Vagina (tissue), 2 donors: ENCODE measurements around the gene TIPIN. TPM values are rescaled to one million over a fixed set of nuclear protein-coding genes. Genes with fewer than 3 reads are reported as not detected.

Experiments
- DNase-seq, 2 donors: peaks; one replicate each; pipeline ENCODE4 v3.0.0-alpha.2; 2017; ENCODE audit errors: extremely low spot score in 2 of 2
- H3K27ac ChIP-seq: fragments of 200-600 bp; sonication (generic); one replicate; pipeline ENCODE4 v1.5.1; 2019
- H3K27me3 ChIP-seq: fragments of 200-600 bp; sonication (generic); one replicate; pipeline ENCODE4 v1.5.1; 2019
- H3K36me3 ChIP-seq, 2 donors: fragments of 200-600 bp; sonication (generic); one replicate each; pipeline ENCODE4 v1.5.1; 2017 to 2019
- H3K4me1 ChIP-seq: fragments of 200-600 bp; sonication (generic); one replicate; pipeline ENCODE4 v1.5.1; 2019
- H3K4me3 ChIP-seq, 2 donors: fragments of 200-600 bp; sonication (generic); 1 replicate in 1 of 2; 2 replicates in 1 of 2; pipeline ENCODE4 v1.5.1; 2016 to 2019
- H3K9me3 ChIP-seq: fragments of 200-600 bp; sonication (generic); one replicate; pipeline ENCODE4 v1.5.1; 2019
- POLR2A ChIP-seq, 2 donors: fragments of 450-650 bp; IDR thresholded peaks; one replicate each; pipeline ENCODE4 v1.6.1; 2017; ENCODE audit warnings: antibody characterized with exemption in 2 of 2, mild to moderate bottlenecking in 2 of 2, moderate library complexity in 2 of 2
- POLR2AphosphoS5 ChIP-seq, 2 donors: sonication (generic); formaldehyde crosslinking; IDR thresholded peaks; one replicate each; pipeline ENCODE4 v1.9.0; 2017; ENCODE audit warnings: antibody characterized with exemption in 2 of 2, mild to moderate bottlenecking in 2 of 2, low read depth in 1 of 2; ENCODE audit not compliant: insufficient read depth in 1 of 2
- intact Hi-C: fragments of 100-400 bp; cut with DNase I; formaldehyde crosslinking; loops from one replicate; pipeline ENCODE4 v1.15.1; 2023
- total RNA-seq: library from RNA; depleted of rRNA; stranded (reverse); fragments of >200 nt; gene quantifications from one replicate; pipeline ENCODE4 v1.2.3, GENCODE V29; 2016
- TF ChIP-seq, protein P1 (sequence below), 3 experiments: fragments of 450-650 bp in 2 of 3; fragments of 200-600 bp in 1 of 3; sonication (generic) in 1 of 3; IDR thresholded peaks; one replicate each; pipeline ENCODE4 v1.5.1; 2017 to 2019; ENCODE audit warnings: antibody characterized with exemption in 3 of 3, mild to moderate bottlenecking in 2 of 3, moderate library complexity in 2 of 3

The TIPIN gene
- total RNA-seq, 1 donor from 2014 or later, result 7.9 TPM

DNA sequence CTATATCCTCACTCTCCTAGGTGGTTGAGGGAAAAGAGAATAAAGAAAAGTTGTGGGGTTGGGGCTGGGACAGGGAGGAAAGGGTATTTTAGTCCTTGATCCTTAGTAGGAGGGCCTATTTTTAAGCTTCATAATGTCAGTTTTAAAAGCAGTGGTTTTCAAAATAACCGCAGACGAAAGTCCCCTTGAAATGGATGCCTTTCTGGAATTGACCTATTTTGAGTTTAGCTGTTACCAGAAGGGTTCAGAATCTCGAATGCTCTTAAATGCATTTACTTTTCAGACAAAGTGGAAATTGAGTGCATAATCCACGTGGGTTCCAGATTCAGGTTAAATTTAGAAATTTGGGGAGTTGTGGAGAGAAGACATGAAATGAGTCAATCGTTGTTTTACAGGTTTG lies 46.8 kb upstream of the TIPIN start:
- Histone ChIP-seq H3K4me1 (peaks cover 29% of the 10 kb centered on the region), H3K4me3 (no peak overlapping the region), H3K27ac (no peak overlapping the region), H3K36me3 (no peaks in the 10 kb centered on the region), H3K27me3 (no peaks in the 10 kb centered on the region), H3K9me3 (no peaks in the 10 kb centered on the region)
- intact Hi-C loops, result no loop called here
- DNase-seq, result no peak
- no peak for TF ChIP-seq POLR2A (IDR thresholded peaks at IDR 0.05)
- TF ChIP-seq, protein P1, sequence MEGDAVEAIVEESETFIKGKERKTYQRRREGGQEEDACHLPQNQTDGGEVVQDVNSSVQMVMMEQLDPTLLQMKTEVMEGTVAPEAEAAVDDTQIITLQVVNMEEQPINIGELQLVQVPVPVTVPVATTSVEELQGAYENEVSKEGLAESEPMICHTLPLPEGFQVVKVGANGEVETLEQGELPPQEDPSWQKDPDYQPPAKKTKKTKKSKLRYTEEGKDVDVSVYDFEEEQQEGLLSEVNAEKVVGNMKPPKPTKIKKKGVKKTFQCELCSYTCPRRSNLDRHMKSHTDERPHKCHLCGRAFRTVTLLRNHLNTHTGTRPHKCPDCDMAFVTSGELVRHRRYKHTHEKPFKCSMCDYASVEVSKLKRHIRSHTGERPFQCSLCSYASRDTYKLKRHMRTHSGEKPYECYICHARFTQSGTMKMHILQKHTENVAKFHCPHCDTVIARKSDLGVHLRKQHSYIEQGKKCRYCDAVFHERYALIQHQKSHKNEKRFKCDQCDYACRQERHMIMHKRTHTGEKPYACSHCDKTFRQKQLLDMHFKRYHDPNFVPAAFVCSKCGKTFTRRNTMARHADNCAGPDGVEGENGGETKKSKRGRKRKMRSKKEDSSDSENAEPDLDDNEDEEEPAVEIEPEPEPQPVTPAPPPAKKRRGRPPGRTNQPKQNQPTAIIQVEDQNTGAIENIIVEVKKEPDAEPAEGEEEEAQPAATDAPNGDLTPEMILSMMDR (IDR thresholded peaks at IDR 0.05), result no peak
- TF ChIP-seq POLR2AphosphoS5 (IDR thresholded peaks at IDR 0.05; ENCODE audit: insufficient read depth in 1 of 2, low read depth in 1 of 2), result no peak

DNA sequence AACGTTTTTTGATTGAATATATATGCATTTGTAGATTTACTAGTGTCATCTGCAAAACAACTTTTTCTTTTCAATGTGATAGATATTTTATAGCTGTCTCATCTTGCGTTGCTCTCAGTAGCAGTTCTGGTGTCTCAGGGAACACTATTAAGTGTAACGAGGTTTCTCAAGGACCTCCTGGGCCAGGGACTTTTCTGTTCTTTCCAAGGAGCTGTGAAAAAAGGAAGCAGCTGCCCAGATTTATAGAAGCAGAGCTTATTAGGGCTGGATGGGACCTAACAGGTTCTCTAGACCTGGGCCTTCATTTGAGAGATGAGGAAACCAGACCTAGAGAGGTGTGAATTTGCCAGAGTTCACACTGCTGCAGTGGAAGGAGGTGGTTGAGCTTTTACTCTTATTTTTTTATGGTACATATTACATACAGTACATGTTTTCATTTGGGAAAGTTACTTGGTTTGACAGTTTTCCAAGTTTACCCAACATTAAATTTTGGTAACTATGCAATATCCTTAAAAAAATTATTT lies 46.3 kb upstream of the TIPIN start:
- no peak for TF ChIP-seq POLR2A (IDR thresholded peaks at IDR 0.05)
- TF ChIP-seq, protein P1 (IDR thresholded peaks at IDR 0.05), result no peak
- no peak for TF ChIP-seq POLR2AphosphoS5 (IDR thresholded peaks at IDR 0.05; ENCODE audit: insufficient read depth in 1 of 2, low read depth in 1 of 2)
- no peaks in the 10 kb centered on the region for H3K27me3 ChIP-seq
- no peak overlapping the region for H3K4me3 ChIP-seq
- H3K27ac ChIP-seq, result no peak overlapping the region
- peaks cover 29% of the 10 kb centered on the region for H3K4me1 ChIP-seq
- no peaks in the 10 kb centered on the region for H3K36me3 ChIP-seq
- H3K9me3 ChIP-seq, result no peaks in the 10 kb centered on the region
- no peak for DNase-seq
- intact Hi-C loops, result no loop called here

DNA sequence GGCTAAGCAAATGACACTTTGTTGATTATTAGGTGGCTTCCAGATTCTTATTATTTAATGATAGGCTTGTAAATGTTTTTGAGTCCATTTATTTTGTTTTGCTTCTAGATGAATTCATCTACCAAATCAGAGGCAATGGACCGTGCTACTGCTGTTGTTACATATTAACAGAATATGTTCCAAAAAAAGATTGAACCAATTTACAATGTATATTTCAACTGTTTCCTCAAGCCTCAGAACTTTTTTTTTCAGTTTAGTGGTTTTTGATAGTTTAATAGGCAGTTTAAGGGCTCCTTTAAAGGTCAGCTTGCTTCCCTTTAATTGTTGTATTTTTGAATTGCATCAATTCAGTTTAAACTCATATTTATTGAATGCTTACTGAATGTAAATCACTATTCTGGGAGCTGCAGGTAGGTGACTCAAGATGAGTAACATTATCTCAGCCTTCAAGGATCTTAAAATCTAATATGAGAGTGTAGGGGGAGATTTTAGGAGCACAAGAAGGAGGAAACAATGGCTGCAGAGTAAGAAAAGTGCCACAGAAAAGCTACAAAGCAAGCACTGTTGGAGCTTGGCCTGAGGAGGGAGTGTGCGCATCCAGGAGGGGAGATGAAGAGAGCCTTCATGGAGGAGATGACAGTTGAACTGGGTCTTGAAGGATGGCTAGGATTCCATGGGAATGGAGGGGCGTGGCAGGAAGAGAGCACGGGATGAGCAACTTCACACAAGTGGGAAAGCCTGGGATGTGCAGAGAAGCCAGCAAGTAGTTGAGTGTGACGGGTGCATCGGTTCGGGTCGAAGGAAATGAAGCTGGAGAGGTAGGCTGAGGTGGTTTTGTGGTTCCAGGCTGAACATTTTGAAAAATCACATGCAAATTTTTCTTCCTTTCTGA lies 44.9 kb upstream of the TIPIN start:
- no peaks in the 10 kb centered on the region for H3K27me3 ChIP-seq
- no peak overlapping the region for H3K27ac ChIP-seq
- no peak overlapping the region for H3K4me3 ChIP-seq
- no peaks in the 10 kb centered on the region for H3K9me3 ChIP-seq
- TF ChIP-seq, protein P1 (IDR thresholded peaks at IDR 0.05), result no peak
- no peaks in the 10 kb centered on the region for H3K36me3 ChIP-seq
- no peak for DNase-seq
- intact Hi-C loops, result no loop called here
- peaks cover 29% of the 10 kb centered on the region for H3K4me1 ChIP-seq

DNA sequence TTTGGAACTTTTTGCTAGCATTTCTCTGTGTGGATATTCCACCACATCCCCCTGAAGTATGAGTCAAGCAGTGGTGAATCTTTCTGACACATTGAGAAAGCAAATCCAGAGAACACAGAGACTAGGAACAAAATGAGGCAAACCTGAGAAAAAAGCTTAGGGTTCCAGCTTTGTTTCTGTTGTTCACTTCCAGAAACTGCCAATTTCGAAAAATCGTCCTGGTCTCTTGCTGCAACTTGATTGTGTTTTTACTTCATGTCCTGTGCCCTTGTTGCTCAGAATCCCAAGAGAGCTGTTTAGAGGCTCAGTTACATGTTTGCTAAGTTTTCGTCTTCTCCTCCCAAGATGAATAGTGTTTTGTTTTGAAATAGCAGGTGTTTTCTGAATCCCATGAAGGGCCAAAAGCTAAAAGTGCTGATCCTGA lies 43.9 kb upstream of the TIPIN start:
- no peak for DNase-seq
- no peak overlapping the region for H3K27ac ChIP-seq
- peaks cover 29% of the 10 kb centered on the region for H3K4me1 ChIP-seq
- H3K9me3 ChIP-seq, result no peaks in the 10 kb centered on the region
- H3K4me3 ChIP-seq, result no peak overlapping the region
- intact Hi-C loops, result no loop called here
- H3K36me3 ChIP-seq, result no peaks in the 10 kb centered on the region
- H3K27me3 ChIP-seq, result no peaks in the 10 kb centered on the region
- TF ChIP-seq, protein P1 (IDR thresholded peaks at IDR 0.05), result no peak
- TF ChIP-seq POLR2AphosphoS5 (IDR thresholded peaks at IDR 0.05; ENCODE audit: insufficient read depth in 1 of 2, low read depth in 1 of 2), result no peak
- TF ChIP-seq POLR2A (IDR thresholded peaks at IDR 0.05), result no peak

DNA sequence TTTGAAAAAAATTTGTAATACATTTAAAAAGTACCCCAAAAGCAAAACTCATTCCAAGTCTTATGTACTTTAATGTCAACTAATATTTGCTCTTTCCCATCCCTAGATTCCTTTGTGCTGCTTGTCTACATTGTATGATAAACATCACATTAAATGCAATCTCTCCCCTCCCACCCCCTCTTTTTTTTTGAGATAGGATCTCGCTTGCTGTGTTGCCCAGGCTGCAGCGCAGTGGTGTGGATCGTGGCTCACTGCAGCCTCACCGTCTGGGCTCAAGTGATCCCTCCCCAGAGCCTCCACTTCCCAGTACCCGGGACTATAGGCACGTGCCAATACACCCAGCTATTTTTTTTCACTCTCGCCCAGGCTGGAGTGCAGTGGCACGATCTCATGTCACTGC lies 42.8 kb upstream of the TIPIN start:
- Histone ChIP-seq H3K4me3 (no peak overlapping the region), H3K27ac (no peak overlapping the region), H3K4me1 (peaks cover 27% of the 10 kb centered on the region), H3K9me3 (no peaks in the 10 kb centered on the region), H3K36me3 (no peaks in the 10 kb centered on the region), H3K27me3 (no peaks in the 10 kb centered on the region)
- TF ChIP-seq, protein P1 (IDR thresholded peaks at IDR 0.05), result no peak
- intact Hi-C loops, result no loop called here
- no peak for DNase-seq
